Neural progenitor cell (in vitro differentiated cells): Measurements from ENCODE around the gene ISM1. TPM values are rescaled to one million over a fixed set of nuclear protein-coding genes. Genes with fewer than 3 reads are reported as not detected.

ENCODE experiments used
- DNase-seq: peaks from one replicate; pipeline ENCODE4 v3.0.0-alpha.2; 2016; ENCODE audit warnings: low spot score
- H2AFZ ChIP-seq: fragments of 200-600 bp; sonication (generic); replicated peaks from 2 replicates; pipeline ENCODE4 v1.6.1; 2016; ENCODE audit warnings: antibody characterized with exemption
- H3F3A ChIP-seq: fragments of 200-600 bp; sonication (generic); 2 replicates; pipeline ENCODE4 v1.6.1; 2016; ENCODE audit warnings: antibody characterized with exemption, low read depth
- H3K27ac ChIP-seq: fragments of 200-600 bp; sonication (generic); 2 replicates; pipeline ENCODE4 v1.5.1; 2016; ENCODE audit warnings: mild to moderate bottlenecking
- H3K27me3 ChIP-seq: fragments of 200-600 bp; sonication (generic); 2 replicates; pipeline ENCODE4 v1.6.1; 2016; ENCODE audit warnings: mild to moderate bottlenecking, moderate library complexity
- H3K36me3 ChIP-seq: fragments of 200-600 bp; sonication (generic); 2 replicates; pipeline ENCODE4 v1.5.1; 2016
- H3K4me1 ChIP-seq: fragments of 200-600 bp; sonication (generic); 2 replicates; pipeline ENCODE4 v1.6.1; 2016; ENCODE audit warnings: mixed run types
- H3K4me2 ChIP-seq: fragments of 200-600 bp; sonication (generic); 2 replicates; pipeline ENCODE4 v1.6.1; 2016
- H3K4me3 ChIP-seq: fragments of 200-600 bp; sonication (generic); 2 replicates; pipeline ENCODE4 v1.5.1; 2016
- H3K79me2 ChIP-seq: fragments of 200-600 bp; sonication (generic); 2 replicates; pipeline ENCODE4 v1.6.1; 2016; ENCODE audit warnings: low read depth
- H3K9ac ChIP-seq: fragments of 200-600 bp; sonication (generic); 2 replicates; pipeline ENCODE4 v1.6.1; 2016
- H3K9me3 ChIP-seq: fragments of 200-600 bp; sonication (generic); 2 replicates; pipeline ENCODE4 v1.5.1; 2016; ENCODE audit warnings: low read depth
- H4K20me1 ChIP-seq: fragments of 200-600 bp; sonication (generic); 2 replicates; pipeline ENCODE4 v1.6.1; 2016; ENCODE audit warnings: low read depth
- H3K27ac Mint-ChIP-seq: 3 replicates; pipeline ENCODE4 v1.8.0; 2021; ENCODE audit warnings: mixed read lengths
- H3K27me3 Mint-ChIP-seq: 2 replicates; pipeline ENCODE4 v1.8.0; 2022; ENCODE audit warnings: low read depth, mild to moderate bottlenecking, inconsistent platforms, moderate library complexity, mixed read lengths; ENCODE audit not compliant: insufficient read depth
- H3K36me3 Mint-ChIP-seq: 3 replicates; pipeline ENCODE4 v1.8.0; 2021; ENCODE audit warnings: mixed read lengths
- H3K4me1 Mint-ChIP-seq: 3 replicates; pipeline ENCODE4 v1.8.0; 2021; ENCODE audit warnings: mixed read lengths
- H3K4me3 Mint-ChIP-seq: 3 replicates; pipeline ENCODE4 v1.8.0; 2021; ENCODE audit warnings: mild to moderate bottlenecking, moderate library complexity, mixed read lengths
- H3K9me3 Mint-ChIP-seq: 3 replicates; pipeline ENCODE4 v1.8.0; 2020; ENCODE audit warnings: mixed read lengths
- CTCF ChIP-seq: fragments of 200-600 bp; sonication (generic); IDR thresholded peaks from 2 replicates; pipeline ENCODE4 v1.5.1; 2017; ENCODE audit warnings: antibody characterized with exemption, mild to moderate bottlenecking
- EZH2 ChIP-seq: fragments of 200-600 bp; sonication (generic); IDR thresholded peaks from 2 replicates; pipeline ENCODE4 v1.6.1; 2017; ENCODE audit warnings: antibody characterized with exemption, mild to moderate bottlenecking, moderate library complexity
- EZH2phosphoT487 ChIP-seq: fragments of 200-600 bp; sonication (generic); IDR thresholded peaks from 2 replicates; pipeline ENCODE4 v1.6.1; 2017; ENCODE audit warnings: antibody characterized with exemption
- total RNA-seq: library from RNA; depleted of rRNA; stranded (reverse); fragments of >200 nt; gene quantifications from 2 replicates; pipeline ENCODE4 v1.2.3, GENCODE V29; 2015; ENCODE audit warnings: low replicate concordance

Gene ISM1
- total RNA-seq, 1 donor from 2014 or later, result not detected

GRCh38 chr20:13286607-13287006 is 65.5 kb downstream of the ISM1 start:
- Histone ChIP-seq H3K4me3 (no peak overlapping the region), H3K9ac (no peak overlapping the region), H4K20me1 (no peaks in the 10 kb centered on the region), H3K36me3 (no peaks in the 10 kb centered on the region), H3K4me2 (no peak overlapping the region), H3K27ac (no peak overlapping the region), H3K4me1 (no peaks in the 10 kb centered on the region), H3K9me3 (no peaks in the 10 kb centered on the region), H3K79me2 (no peaks in the 10 kb centered on the region), H2AFZ (no peak overlapping the region), H3F3A (no peaks in the 10 kb centered on the region), H3K27me3 (no peaks in the 10 kb centered on the region)
- H3K27me3 Mint-ChIP-seq, result no peaks in the 10 kb centered on the region
- no peak for TF ChIP-seq EZH2
- TF ChIP-seq CTCF, result no peak
- TF ChIP-seq EZH2phosphoT487, result no peak
- H3K4me1 Mint-ChIP-seq, result peaks cover 5% of the 10 kb centered on the region
- H3K4me3 Mint-ChIP-seq, result no peak overlapping the region
- no peak for DNase-seq
- no peak overlapping the region for H3K27ac Mint-ChIP-seq
- no peaks in the 10 kb centered on the region for H3K36me3 Mint-ChIP-seq
- H3K9me3 Mint-ChIP-seq, result no peaks in the 10 kb centered on the region

- H3K27ac Mint-ChIP-seq, result no peak overlapping the region
Measured at GRCh38 chr20:13288357-13288756, 67.3 kb downstream of the ISM1 start.

GRCh38 chr20:13289031-13289430 is 68.0 kb downstream of the ISM1 start:
- Histone ChIP-seq H3K79me2 (no peaks in the 10 kb centered on the region), H4K20me1 (no peaks in the 10 kb centered on the region), H3K27me3 (no peaks in the 10 kb centered on the region), H3K9me3 (no peaks in the 10 kb centered on the region), H3K4me2 (no peak overlapping the region), H3K9ac (no peak overlapping the region), H3F3A (no peaks in the 10 kb centered on the region), H3K36me3 (no peaks in the 10 kb centered on the region), H2AFZ (no peak overlapping the region), H3K4me3 (no peak overlapping the region), H3K27ac (no peak overlapping the region), H3K4me1 (no peaks in the 10 kb centered on the region)
- H3K27me3 Mint-ChIP-seq, result peaks cover 2% of the 10 kb centered on the region
- H3K4me1 Mint-ChIP-seq, result peaks cover 5% of the 10 kb centered on the region
- no peaks in the 10 kb centered on the region for H3K36me3 Mint-ChIP-seq
- no peaks in the 10 kb centered on the region for H3K9me3 Mint-ChIP-seq
- no peak overlapping the region for H3K4me3 Mint-ChIP-seq
- no peak for TF ChIP-seq EZH2phosphoT487
- TF ChIP-seq CTCF, result no peak
- no peak overlapping the region for H3K27ac Mint-ChIP-seq
- DNase-seq, result no peak

More at GRCh38 chr20:13288357-13288756, 67.3 kb downstream of the ISM1 start:
- no peak overlapping the region for H3K4me2 ChIP-seq
- peaks cover 2% of the 10 kb centered on the region for H3K27me3 Mint-ChIP-seq
- H3K4me3 ChIP-seq, result no peak overlapping the region
- H2AFZ ChIP-seq, result no peak overlapping the region
- no peaks in the 10 kb centered on the region for H3F3A ChIP-seq
- no peak overlapping the region for H3K9ac ChIP-seq
- no peak for TF ChIP-seq EZH2
- no peak for TF ChIP-seq CTCF
- TF ChIP-seq EZH2phosphoT487, result no peak
- no peak overlapping the region for H3K27ac ChIP-seq
- no peaks in the 10 kb centered on the region for H3K36me3 ChIP-seq
- peaks cover 5% of the 10 kb centered on the region for H3K4me1 Mint-ChIP-seq
- H3K4me3 Mint-ChIP-seq, result no peak overlapping the region
- no peaks in the 10 kb centered on the region for H3K79me2 ChIP-seq
- no peak for DNase-seq
- no peaks in the 10 kb centered on the region for H3K4me1 ChIP-seq
- H3K27me3 ChIP-seq, result no peaks in the 10 kb centered on the region
- no peaks in the 10 kb centered on the region for H4K20me1 ChIP-seq
- H3K9me3 ChIP-seq, result no peaks in the 10 kb centered on the region
- H3K36me3 Mint-ChIP-seq, result no peaks in the 10 kb centered on the region
- no peaks in the 10 kb centered on the region for H3K9me3 Mint-ChIP-seq
